Right ventricle myocardium inferior (tissue), 1 donor: ENCODE measurements around the gene FOXP2. TPM values are rescaled to one million over a fixed set of nuclear protein-coding genes. Genes with fewer than 3 reads are reported as not detected.
A peak's percentile ranks its signal among the peaks of the same experiment; 100 is the strongest.
"Not testable (repeated sequence)": the region's sequence is repeated elsewhere in the genome, so short reads cannot be mapped to it uniquely, and the experiment has no call there.

Experiments used
- ATAC-seq: fragments of 200-7000 bp; cut with Tn5 transposase; one replicate; pipeline ENCODE4 v1.9.1; 2020; ENCODE audit warnings: mild to moderate bottlenecking, moderate library complexity
- DNase-seq: peaks from one replicate; pipeline ENCODE4 v3.0.0; 2021; ENCODE audit errors: missing footprints
- intact Hi-C: fragments of 100-400 bp; cut with DNase I; formaldehyde crosslinking; loops from one replicate; pipeline ENCODE4 v1.11.0; 2022
- long read RNA-seq: library from polyadenylated mRNA; unstranded; transcript quantifications from one replicate; pipeline ENCODE4 v2.0.0, GENCODE V29; 2021
- total RNA-seq: library from RNA; stranded (reverse); fragmentation: NEBNext Ultra II Directional; extraction: Animal tissue kit (Norgen Biotek cat#: 25700); gene quantifications from one replicate; pipeline ENCODE4 v1.2.1, GENCODE V29; 2021
- donor health status: DM: no; HTN: yes; CAD: no; lungs with severe emphysema.

Gene FOXP2
- total RNA-seq: 2.4 TPM
- long read RNA-seq: 0 reads

DNA sequence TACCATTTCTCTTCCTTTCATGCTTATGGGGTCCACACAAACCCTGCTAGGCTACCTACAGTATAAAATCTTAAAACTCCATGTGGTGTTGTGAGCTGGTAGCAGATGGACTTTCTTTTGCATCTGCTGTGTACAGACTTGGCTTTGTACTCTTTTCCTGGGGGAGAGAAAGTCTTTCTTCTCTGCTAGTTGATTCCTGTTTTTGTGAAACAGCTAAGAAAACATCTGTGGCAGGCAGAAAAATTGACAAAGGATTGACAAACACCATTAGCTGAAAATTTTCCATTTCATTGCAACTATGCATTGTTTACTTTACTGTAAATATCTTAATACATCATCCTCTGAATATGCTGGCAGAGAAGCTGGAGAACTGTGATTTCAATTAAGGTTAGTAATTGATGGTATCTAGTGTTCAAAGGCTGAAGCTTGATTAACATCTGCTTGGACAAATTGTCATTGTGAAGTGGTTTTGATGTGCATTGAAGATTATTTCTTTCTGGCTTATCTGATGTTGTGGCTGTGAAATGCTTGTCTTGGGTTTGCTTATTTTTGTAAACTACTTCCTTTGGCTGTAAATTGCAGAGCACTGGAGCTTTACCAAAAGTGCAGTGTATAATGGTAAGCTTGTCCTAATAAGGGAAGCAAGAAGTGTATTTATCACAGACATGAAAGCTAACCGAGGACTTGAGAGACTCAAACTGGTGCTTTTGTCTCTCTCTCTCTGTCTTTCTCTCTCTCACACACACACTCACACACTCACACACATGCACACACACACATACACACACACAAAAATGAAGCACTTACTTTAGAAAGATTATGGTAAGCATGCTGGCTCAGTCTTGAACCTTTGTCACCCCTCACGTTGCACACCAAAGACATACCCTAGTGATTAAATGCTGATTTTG, at the start of gene FOXP2:
TSS of gene FOXP2 (plus strand) at position 660 of the 908 bp plus-strand sequence. CDS start 11,697 bp downstream, outside the sequence.
- intact Hi-C loops: loop anchor here (5.0 kb wide), 1 partner anchor 327 kb away; no protein-coding TSS in a partner anchor

GRCh38 chr7:114365791-114366190, 48.8 kb upstream of the FOXP2 start:
- intact Hi-C loops: no loop called here
- ATAC-seq (no peak), DNase-seq (no peak)

More for the DNA sequence above, at the start of gene FOXP2:
- ATAC-seq: peak; percentile 47
- DNase-seq: peak; percentile 37

GRCh38 chr7:114368492-114368891, 46.1 kb upstream of the FOXP2 start:
- intact Hi-C loops: no loop called here
- no peak for ATAC-seq
- DNase-seq: no peak

DNA sequence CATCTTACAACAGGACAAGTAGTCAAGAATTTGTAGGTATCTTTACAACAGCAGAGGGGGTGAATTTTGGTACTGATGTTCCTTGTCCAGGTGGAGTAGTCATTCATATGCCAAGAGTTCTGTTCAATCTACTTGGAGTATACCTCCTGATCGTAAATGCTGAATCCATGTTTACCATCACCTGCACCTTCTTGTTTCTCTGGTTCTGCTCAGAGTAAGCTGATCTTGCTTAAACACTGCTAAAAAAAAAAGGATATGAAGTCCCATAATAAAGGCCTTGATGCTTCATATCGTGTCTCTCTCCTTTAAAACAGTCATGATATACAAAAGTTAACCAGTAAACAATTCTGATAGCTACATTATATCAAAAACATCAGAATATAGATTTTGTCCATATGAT, 45.3 kb upstream of the FOXP2 start:
- no peak for ATAC-seq
- no peak for DNase-seq
- intact Hi-C loops: no loop called here

- intact Hi-C loops: no loop called here
- DNase-seq: no peak
- no peak for ATAC-seq
These were observed 42.0 kb upstream of the FOXP2 start for GRCh38 chr7:114372619-114373018.

DNA sequence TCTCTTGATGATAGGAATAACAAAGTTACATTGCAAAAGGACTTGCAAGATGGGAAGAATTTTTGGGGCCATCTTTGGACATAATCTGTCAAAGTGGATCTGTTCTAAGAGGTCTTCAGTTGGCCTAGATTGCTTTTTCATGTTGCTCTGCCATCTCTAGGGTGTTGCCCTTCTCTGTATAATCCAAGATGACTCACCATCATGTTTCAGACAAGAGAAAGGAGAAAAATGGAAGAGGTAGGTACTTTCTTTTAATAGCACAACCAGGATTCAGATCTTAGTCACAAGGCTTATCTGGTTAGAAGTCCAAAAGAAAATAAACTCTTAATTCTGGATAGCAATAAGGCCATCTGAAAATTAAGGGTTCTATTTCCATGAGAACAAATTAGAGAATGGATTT, 38.7 kb upstream of the FOXP2 start:
- intact Hi-C loops: no loop called here
- DNase-seq (no peak), ATAC-seq (no peak)

DNA sequence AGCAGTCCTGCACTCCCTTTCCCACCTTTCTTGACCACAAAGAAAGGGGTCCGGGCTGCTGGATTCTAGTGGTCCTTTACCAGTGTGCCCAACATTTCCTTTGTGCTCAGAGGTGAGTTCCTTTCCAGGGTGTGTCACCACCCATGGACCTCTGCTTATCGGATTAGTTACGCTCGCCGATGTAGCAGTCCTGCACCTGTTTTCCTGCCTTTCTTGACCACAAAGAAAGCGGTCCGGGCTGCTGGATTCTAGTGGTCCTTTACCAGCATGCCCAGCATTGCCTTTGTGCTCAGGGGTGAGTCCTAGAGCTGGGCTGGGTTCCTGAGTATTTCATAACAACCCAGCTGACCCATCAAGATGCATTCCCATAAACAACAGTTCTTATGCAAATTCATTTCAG, 30.7 kb upstream of the FOXP2 start:
- ATAC-seq, intact Hi-C loops, DNase-seq: not testable (repeated sequence)

- ATAC-seq, intact Hi-C loops, DNase-seq: not testable (repeated sequence)
These were observed 30.3 kb upstream of the FOXP2 start for GRCh38 chr7:114384346-114384745.

- no peak for DNase-seq
- intact Hi-C loops: no loop called here
- no peak for ATAC-seq
These were observed 26.6 kb upstream of the FOXP2 start for GRCh38 chr7:114388021-114388420.

DNA sequence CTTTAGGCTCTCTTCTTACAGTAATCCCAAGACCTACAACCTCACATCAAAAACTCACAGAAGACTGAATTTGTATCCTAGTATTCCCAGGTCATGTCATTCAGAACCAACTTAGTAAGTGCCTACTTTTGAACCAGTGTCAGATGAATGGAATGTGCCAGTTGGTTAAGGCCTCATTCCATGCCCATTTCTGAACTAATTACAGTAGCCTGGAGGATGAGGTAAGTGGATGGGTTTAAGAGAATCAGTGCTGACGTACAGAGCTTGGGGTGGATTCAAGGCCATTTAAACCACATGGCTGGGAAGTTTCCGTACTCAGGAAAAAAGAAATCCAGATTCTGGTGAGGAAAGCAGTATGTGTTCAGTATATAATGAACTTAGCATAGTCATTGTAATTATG, 21.9 kb upstream of the FOXP2 start:
- no peak for ATAC-seq
- intact Hi-C loops: no loop called here
- DNase-seq: no peak

DNA sequence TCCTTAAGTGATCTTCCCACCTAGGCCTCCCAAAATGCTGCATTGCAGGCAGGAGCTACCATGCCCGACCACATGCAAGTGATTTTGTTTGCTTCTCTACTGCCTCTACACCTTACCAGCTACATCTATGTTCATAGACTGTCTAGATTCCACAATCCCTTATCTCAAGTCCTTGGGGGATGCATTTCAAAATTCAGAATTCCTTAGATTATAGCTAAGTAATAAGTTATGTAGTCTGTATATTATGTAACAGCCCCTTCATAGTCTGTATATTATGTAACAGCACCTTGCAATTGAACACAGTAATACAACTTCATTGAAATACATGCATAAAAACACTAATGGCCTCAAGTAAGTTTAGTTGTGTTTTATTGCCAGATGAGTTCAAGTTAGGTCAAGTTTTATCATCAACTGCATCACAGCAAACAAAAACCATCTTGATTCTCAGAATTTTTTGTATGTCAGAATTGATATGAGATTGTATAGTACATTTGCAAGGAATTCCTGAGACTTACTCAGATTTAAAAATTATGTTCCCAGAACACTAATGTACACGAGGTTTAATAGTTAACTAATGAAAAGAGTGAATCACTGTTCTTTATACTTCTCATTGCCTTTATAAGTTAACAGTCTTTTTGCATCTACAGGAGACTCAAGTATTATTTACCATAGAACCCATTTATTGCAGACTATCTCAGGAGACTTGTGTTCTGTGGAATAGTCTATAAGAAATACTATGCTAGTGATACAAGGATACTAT, 11.6 kb upstream of the FOXP2 start:
- intact Hi-C loops: no loop called here
- no peak for ATAC-seq

GRCh38 chr7:114405427-114405826, 9.2 kb upstream of the FOXP2 start:
- DNase-seq: no peak
- intact Hi-C loops: no loop called here
- ATAC-seq: no peak

More for the DNA sequence above, 11.6 kb upstream of the FOXP2 start:
- DNase-seq: no peak

DNA sequence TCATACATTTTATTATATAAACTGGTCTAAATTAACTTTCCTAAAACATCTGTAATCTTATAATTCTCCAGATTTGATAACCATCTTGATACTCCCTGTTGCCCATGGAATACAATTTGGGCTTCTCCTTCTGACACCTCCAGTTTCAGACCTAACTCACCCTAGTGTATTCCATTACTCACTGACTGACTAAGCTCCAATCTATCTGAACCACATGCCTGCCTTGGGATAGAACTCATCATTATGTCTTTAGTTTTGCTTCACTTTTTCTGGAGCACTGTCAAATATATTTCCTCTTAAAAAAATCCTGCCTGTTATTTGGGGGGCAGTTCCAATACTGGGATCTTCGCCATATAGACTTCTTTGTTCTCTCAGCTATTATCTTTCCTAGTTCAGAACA, 4.9 kb upstream of the FOXP2 start:
- ATAC-seq: no peak

DNA sequence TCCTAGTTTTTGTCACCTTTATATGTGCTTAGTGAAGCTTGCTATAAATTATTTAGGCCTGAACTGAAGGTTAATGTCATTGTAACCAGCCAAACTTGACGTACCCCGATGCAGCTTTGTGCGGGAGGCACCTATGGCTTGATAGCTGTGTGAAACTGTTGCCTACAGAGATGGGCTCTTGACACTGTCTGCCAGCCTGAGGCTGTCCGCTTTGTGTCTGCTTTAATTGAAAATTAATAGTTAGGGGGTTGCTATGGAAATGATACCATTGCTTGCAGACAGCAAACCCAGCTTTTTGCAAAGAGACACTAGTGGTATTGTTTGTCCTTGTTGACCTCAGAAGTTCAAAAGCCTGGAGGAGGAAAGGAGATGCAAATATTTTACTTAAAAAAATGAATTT, 2.1 kb upstream of the FOXP2 start:
- intact Hi-C loops: loop anchor here (5.0 kb wide), 1 partner anchor 325 kb away; no protein-coding TSS in a partner anchor
- ATAC-seq (no peak), DNase-seq (no peak)

More for the DNA sequence above, 4.9 kb upstream of the FOXP2 start:
- DNase-seq: no peak
- intact Hi-C loops: loop anchor here (5.0 kb wide), 1 partner anchor 322 kb away; no protein-coding TSS in a partner anchor

- no peak for DNase-seq
- no peak for ATAC-seq
- intact Hi-C loops: loop anchor here (5.0 kb wide), 1 partner anchor 326 kb away; no protein-coding TSS in a partner anchor
These were observed 857 bp upstream of the FOXP2 start for GRCh38 chr7:114413761-114414155.

GRCh38 chr7:114415064-114415989, 712 bp downstream of the FOXP2 start:
- ATAC-seq (no peak), DNase-seq (no peak)
- intact Hi-C loops: no loop called here

DNA sequence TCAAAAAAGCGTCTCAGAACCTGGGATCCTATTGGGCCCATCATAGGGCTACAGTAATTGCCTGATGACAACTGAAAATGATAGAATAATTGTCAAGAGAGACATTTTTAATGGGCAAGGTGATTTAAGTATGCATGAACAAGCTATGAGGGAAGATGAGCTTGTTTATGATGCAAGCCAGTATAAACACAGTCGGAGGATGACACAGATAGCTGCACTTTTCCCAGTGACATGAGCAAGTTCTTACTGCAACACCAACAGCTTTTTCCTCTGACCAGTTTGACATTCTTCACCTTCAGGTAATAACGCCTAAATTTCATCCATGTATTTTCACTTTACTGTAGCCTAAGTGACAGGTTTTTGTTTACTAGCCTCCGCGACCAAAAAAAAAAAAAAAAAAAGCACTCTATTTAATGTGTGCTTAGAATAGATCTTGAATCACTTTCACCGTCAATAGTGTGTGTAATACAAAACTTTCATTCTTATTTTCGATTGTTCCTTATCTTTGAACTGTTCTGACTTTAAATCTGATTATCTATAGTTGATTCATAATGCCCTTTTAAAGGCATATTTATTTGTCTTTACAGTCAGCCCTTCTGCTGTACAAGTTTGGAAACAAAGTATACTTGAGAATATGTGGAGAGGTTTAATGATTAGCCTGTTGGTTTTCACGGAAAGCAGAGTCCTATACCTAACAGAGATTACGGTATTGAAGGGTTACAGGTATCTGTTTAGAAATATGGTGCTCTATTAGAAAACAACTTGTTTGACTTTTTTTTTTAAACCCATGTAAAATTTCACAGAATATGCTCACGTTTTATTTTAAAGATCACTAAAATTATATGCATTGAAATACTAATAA, 1.7 kb downstream of the FOXP2 start:
- ATAC-seq (no peak), DNase-seq (no peak)
- intact Hi-C loops: no loop called here

GRCh38 chr7:114417290-114417689, 2.7 kb downstream of the FOXP2 start:
- no peak for ATAC-seq
- DNase-seq: no peak
- intact Hi-C loops: no loop called here
